Peyer's patch (tissue), 4 donors: ENCODE data around the gene SHISA6. TPM values are rescaled to one million over a fixed set of nuclear protein-coding genes. Genes with fewer than 3 reads are reported as not detected.

ENCODE experiments used
- DNase-seq, 3 donors: peaks; one replicate each; pipeline ENCODE4 v3.0.0-alpha.2; 2017 to 2019
- H3K27ac ChIP-seq, 4 donors: fragments of 200-600 bp; sonication (generic); one replicate each; pipeline ENCODE4 v1.5.1; 2016 to 2019
- H3K27me3 ChIP-seq, 2 donors: fragments of 200-600 bp; sonication (generic); one replicate each; pipeline ENCODE4 v1.5.1; 2019
- H3K36me3 ChIP-seq, 3 donors: fragments of 200-600 bp; sonication (generic); one replicate each; pipeline ENCODE4 v1.5.1; 2016 to 2019
- H3K4me1 ChIP-seq, 4 donors: fragments of 200-600 bp; sonication (generic); one replicate each; pipeline ENCODE4 v1.5.1; 2016 to 2019
- H3K4me3 ChIP-seq, 4 donors: fragments of 200-600 bp; sonication (generic); 1 replicate in 3 of 4; 2 replicates in 1 of 4; pipeline ENCODE4 v1.5.1; 2016 to 2019; ENCODE audit warnings: mild to moderate bottlenecking in 1 of 4
- H3K9me3 ChIP-seq, 4 donors: fragments of 200-600 bp; sonication (generic); one replicate each; pipeline ENCODE4 v1.5.1; 2016 to 2019; ENCODE audit warnings: mild to moderate bottlenecking in 1 of 4
- POLR2A ChIP-seq, 2 donors: fragments of 450-650 bp; IDR thresholded peaks; one replicate each; pipeline ENCODE4 v1.5.1; 2017; ENCODE audit warnings: antibody characterized with exemption in 2 of 2, mild to moderate bottlenecking in 2 of 2, moderate library complexity in 2 of 2
- total RNA-seq, 4 donors: library from RNA; depleted of rRNA; stranded (reverse); fragments of >200 nt; gene quantifications; one replicate each; pipeline ENCODE4 v1.1.0, GENCODE V29; 2016
- TF ChIP-seq, protein P1 (sequence below), 6 experiments: fragments of 450-650 bp in 4 of 6; fragments of 200-600 bp in 2 of 6; sonication (generic) in 1 of 6; IDR thresholded peaks; one replicate each; pipeline ENCODE4 v1.5.1; 2017 to 2019; ENCODE audit warnings: antibody characterized with exemption in 6 of 6, mild to moderate bottlenecking in 3 of 6, moderate library complexity in 1 of 6

The SHISA6 gene
- total RNA-seq, 4 donors from 2014 or later, result 0.27 to 2.1 (median 1.7) TPM; not detected in 1

DNA sequence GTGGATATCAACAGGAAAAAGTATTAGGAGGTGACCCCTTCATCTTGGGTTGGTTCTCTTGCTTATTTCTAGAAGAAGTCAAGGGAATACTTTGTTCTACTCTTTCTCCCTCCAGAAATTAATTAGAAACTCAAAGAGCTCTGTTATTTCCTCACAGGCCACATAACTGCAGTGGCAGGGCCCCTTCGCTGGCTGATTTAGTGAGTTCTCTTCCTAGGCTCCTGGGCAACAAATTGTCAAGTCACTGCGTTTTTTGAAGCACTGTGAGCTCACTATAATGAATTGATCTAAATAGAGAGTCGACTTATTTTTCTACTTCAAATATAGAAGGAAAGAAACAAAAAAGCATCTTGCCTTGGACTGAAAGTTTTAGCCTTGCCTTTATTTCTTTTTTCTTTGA lies 4.8 kb downstream of the SHISA6 start:
- DNase-seq, result no peak
- no peaks in the 10 kb centered on the region for H3K9me3 ChIP-seq
- no peak overlapping the region for H3K27ac ChIP-seq
- H3K36me3 ChIP-seq, result no peaks in the 10 kb centered on the region
- H3K27me3 ChIP-seq, result no peaks in the 10 kb centered on the region
- TF ChIP-seq POLR2A (IDR thresholded peaks at IDR 0.05), result no peak
- TF ChIP-seq, protein P1, sequence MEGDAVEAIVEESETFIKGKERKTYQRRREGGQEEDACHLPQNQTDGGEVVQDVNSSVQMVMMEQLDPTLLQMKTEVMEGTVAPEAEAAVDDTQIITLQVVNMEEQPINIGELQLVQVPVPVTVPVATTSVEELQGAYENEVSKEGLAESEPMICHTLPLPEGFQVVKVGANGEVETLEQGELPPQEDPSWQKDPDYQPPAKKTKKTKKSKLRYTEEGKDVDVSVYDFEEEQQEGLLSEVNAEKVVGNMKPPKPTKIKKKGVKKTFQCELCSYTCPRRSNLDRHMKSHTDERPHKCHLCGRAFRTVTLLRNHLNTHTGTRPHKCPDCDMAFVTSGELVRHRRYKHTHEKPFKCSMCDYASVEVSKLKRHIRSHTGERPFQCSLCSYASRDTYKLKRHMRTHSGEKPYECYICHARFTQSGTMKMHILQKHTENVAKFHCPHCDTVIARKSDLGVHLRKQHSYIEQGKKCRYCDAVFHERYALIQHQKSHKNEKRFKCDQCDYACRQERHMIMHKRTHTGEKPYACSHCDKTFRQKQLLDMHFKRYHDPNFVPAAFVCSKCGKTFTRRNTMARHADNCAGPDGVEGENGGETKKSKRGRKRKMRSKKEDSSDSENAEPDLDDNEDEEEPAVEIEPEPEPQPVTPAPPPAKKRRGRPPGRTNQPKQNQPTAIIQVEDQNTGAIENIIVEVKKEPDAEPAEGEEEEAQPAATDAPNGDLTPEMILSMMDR (IDR thresholded peaks at IDR 0.05), result no peak
- no peak overlapping the region for H3K4me3 ChIP-seq
- no peaks in the 10 kb centered on the region for H3K4me1 ChIP-seq

DNA sequence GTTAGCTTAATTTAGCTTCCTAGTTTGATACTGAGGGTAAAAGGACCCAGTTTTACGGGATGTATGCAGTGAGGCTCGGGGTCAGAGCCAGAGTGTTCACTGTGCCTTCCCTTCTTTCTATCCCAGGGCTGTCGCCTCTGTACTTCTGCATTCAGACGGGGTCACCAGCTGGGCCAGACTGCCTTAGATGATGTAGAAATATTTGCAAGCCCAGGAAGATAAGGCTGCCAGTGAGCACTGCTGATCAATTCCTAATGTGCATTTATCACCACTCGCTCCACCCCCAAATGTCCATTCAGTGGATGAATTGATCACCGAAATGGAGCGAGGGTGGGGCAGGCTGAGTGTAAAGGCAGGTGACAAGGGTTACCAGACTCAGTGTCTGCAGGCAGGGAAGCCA lies 9.1 kb downstream of the SHISA6 start:
- TF ChIP-seq POLR2A (IDR thresholded peaks at IDR 0.05), result no peak
- TF ChIP-seq, protein P1 (IDR thresholded peaks at IDR 0.05), result no peak
- H3K9me3 ChIP-seq, result no peaks in the 10 kb centered on the region
- no peak for DNase-seq
- no peak overlapping the region for H3K27ac ChIP-seq
- H3K4me1 ChIP-seq, result no peaks in the 10 kb centered on the region
- no peaks in the 10 kb centered on the region for H3K27me3 ChIP-seq
- no peaks in the 10 kb centered on the region for H3K36me3 ChIP-seq
- no peak overlapping the region for H3K4me3 ChIP-seq

DNA sequence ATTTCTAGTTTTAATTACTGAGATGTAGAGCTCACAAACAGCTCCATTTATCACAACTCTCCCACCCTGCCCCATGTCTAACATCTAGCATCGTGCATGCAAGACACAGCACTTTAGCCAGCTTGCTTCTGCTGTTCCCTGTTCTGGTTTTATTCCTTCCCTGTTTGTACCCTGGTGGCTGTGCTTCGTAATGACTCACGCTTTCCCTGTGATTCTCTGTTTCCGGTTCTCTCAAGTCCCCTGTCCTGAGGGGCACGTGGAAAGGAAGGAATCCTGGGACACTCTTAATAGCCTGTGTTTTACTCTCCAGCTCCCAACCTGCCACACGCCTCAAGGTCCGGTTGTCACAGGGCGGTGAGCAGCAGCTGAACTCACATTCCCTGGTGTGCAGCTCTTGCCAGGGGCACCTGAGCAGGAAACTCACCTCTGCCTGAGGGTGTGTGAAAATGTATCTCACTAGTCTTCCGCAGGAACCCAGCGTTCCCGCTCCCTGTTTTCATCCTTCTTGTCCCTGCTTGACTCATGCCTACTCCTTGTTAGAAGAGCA lies 10.6 kb downstream of the SHISA6 start:
- Histone ChIP-seq H3K4me1 (no peaks in the 10 kb centered on the region), H3K4me3 (no peak overlapping the region), H3K27ac (no peak overlapping the region), H3K27me3 (no peaks in the 10 kb centered on the region), H3K9me3 (no peaks in the 10 kb centered on the region), H3K36me3 (no peaks in the 10 kb centered on the region)
- no peak for TF ChIP-seq POLR2A (IDR thresholded peaks at IDR 0.05)
- TF ChIP-seq, protein P1 (IDR thresholded peaks at IDR 0.05), result no peak
- DNase-seq, result no peak

DNA sequence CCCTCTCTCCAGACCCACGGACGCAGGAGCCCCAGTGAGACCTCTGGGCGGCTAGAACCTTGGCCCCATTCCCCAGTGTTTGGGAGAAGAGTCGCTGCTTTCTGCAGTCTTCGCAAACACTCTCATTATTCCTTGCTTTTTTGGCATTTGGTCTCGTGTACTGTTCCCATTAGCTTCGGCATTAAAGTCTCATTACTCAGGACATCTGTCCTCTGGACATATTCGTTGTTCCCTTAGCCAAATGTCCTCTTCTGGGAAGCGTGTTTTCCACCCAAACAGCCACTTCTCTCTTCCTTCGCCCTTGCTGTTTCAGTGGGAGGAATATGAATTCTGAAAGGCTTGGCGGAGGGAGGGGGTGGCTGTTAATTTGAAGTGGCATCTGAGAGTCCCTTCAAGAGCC lies 11.1 kb downstream of the SHISA6 start:
- no peak overlapping the region for H3K4me3 ChIP-seq
- no peak for DNase-seq
- TF ChIP-seq, protein P1 (IDR thresholded peaks at IDR 0.05), result no peak
- TF ChIP-seq POLR2A (IDR thresholded peaks at IDR 0.05), result no peak
- H3K36me3 ChIP-seq, result no peaks in the 10 kb centered on the region
- no peaks in the 10 kb centered on the region for H3K9me3 ChIP-seq
- no peak overlapping the region for H3K27ac ChIP-seq
- no peaks in the 10 kb centered on the region for H3K4me1 ChIP-seq
- no peaks in the 10 kb centered on the region for H3K27me3 ChIP-seq

DNA sequence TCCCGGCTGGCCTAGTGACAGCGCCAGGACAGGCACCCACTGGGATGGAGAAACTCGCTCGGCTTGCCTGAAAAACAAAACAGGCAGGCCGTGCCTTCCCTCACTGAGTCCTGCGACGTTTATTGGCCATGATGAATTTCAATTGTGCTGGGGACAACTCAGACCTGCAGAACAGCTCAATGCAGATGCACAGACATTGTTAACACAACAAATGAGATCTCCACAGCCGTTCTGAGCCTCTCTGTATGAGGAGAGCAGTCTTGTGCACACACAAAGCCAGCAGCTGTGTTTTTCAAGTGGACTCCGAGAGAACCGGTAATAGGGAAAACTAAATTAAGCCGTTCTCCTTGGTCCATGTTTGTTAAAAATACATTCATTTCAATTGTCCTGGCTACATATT lies 15.9 kb downstream of the SHISA6 start:
- no peaks in the 10 kb centered on the region for H3K4me1 ChIP-seq
- H3K9me3 ChIP-seq, result no peaks in the 10 kb centered on the region
- no peaks in the 10 kb centered on the region for H3K36me3 ChIP-seq
- no peak for DNase-seq
- no peak overlapping the region for H3K27ac ChIP-seq
- no peak for TF ChIP-seq POLR2A (IDR thresholded peaks at IDR 0.05)
- TF ChIP-seq, protein P1 (IDR thresholded peaks at IDR 0.05), result no peak
- H3K4me3 ChIP-seq, result no peak overlapping the region
- no peaks in the 10 kb centered on the region for H3K27me3 ChIP-seq
